ENCODE measurements around the gene PHF23.

The PHF23 gene

GRCh38 chr17:7262192-7262934 lies 23.1 kb upstream of the PHF23 start, which contains the start of gene CLDN7:
CLDN7 (minus strand) TSS chr17:7262478; CDS start chr17:7262043, 435 bp downstream.
- Mint-ChIP-seq H3K27me3 (ENCODE audit: low read depth) (peaks cover 31% of the 10 kb centered on the region), H3K27ac (peak within 1 kb of the TSS; percentile 55), H3K4me1 (ENCODE audit: low read depth) (peaks cover 17% of the 10 kb centered on the region), H3K9me3 (no peaks in the 10 kb centered on the region), H3K4me3 (peak within 1 kb of the TSS; percentile 61), H3K36me3 (ENCODE audit: low read depth) (peaks cover 11% of the 10 kb centered on the region)

- Mint-ChIP-seq H3K27me3 (ENCODE audit: low read depth) (peaks cover 27% of the 10 kb centered on the region), H3K9me3 (no peaks in the 10 kb centered on the region), H3K27ac (no peak overlapping the region), H3K4me3 (peak overlapping the region; percentile 58), H3K36me3 (ENCODE audit: low read depth) (peaks cover 14% of the 10 kb centered on the region), H3K4me1 (ENCODE audit: low read depth) (peaks cover 17% of the 10 kb centered on the region)
Measured at GRCh38 chr17:7261379-7262191, 22.3 kb upstream of the PHF23 start.

- Mint-ChIP-seq H3K9me3 (no peaks in the 10 kb centered on the region), H3K36me3 (ENCODE audit: low read depth) (peaks cover 20% of the 10 kb centered on the region), H3K27me3 (ENCODE audit: low read depth) (peaks cover 27% of the 10 kb centered on the region), H3K4me1 (ENCODE audit: low read depth) (peaks cover 19% of the 10 kb centered on the region), H3K4me3 (no peak overlapping the region), H3K27ac (no peak overlapping the region)
Measured at GRCh38 chr17:7260651-7261378, 21.6 kb upstream of the PHF23 start.

- H3K27ac Mint-ChIP-seq = no peak overlapping the region
- peaks cover 27% of the 10 kb centered on the region for H3K27me3 Mint-ChIP-seq (ENCODE audit: low read depth)
- no peaks in the 10 kb centered on the region for H3K9me3 Mint-ChIP-seq
- H3K4me3 Mint-ChIP-seq = no peak overlapping the region
- peaks cover 20% of the 10 kb centered on the region for H3K36me3 Mint-ChIP-seq (ENCODE audit: low read depth)
- peaks cover 19% of the 10 kb centered on the region for H3K4me1 Mint-ChIP-seq (ENCODE audit: low read depth)
Measured at GRCh38 chr17:7260151-7260550, 20.9 kb upstream of the PHF23 start.

- Mint-ChIP-seq H3K4me1 (ENCODE audit: low read depth) (peaks cover 19% of the 10 kb centered on the region), H3K27me3 (ENCODE audit: low read depth) (peaks cover 25% of the 10 kb centered on the region), H3K9me3 (no peaks in the 10 kb centered on the region), H3K36me3 (ENCODE audit: low read depth) (peaks cover 24% of the 10 kb centered on the region), H3K27ac (no peak overlapping the region), H3K4me3 (no peak overlapping the region)
Measured at GRCh38 chr17:7259555-7259889, 20.3 kb upstream of the PHF23 start.

- H3K27me3 Mint-ChIP-seq (ENCODE audit: low read depth) = peaks cover 19% of the 10 kb centered on the region
- H3K36me3 Mint-ChIP-seq (ENCODE audit: low read depth) = peaks cover 26% of the 10 kb centered on the region
- no peaks in the 10 kb centered on the region for H3K9me3 Mint-ChIP-seq
- H3K4me1 Mint-ChIP-seq (ENCODE audit: low read depth) = peaks cover 18% of the 10 kb centered on the region
- H3K4me3 Mint-ChIP-seq = no peak overlapping the region
- H3K27ac Mint-ChIP-seq = no peak overlapping the region
Measured at GRCh38 chr17:7258731-7259554, 19.7 kb upstream of the PHF23 start.

- Mint-ChIP-seq H3K4me1 (ENCODE audit: low read depth) (peaks cover 16% of the 10 kb centered on the region), H3K27ac (no peak overlapping the region), H3K9me3 (no peaks in the 10 kb centered on the region), H3K27me3 (ENCODE audit: low read depth) (peaks cover 3% of the 10 kb centered on the region), H3K4me3 (no peak overlapping the region), H3K36me3 (ENCODE audit: low read depth) (peaks cover 34% of the 10 kb centered on the region)
Measured at GRCh38 chr17:7256766-7257456, 17.7 kb upstream of the PHF23 start.

- peak overlapping the region; percentile 31 for H3K27ac Mint-ChIP-seq
- H3K27me3 Mint-ChIP-seq (ENCODE audit: low read depth) = no peaks in the 10 kb centered on the region
- H3K4me3 Mint-ChIP-seq = peak overlapping the region; percentile 12
- H3K4me1 Mint-ChIP-seq (ENCODE audit: low read depth) = peaks cover 22% of the 10 kb centered on the region
- peaks cover 34% of the 10 kb centered on the region for H3K36me3 Mint-ChIP-seq (ENCODE audit: low read depth)
- H3K9me3 Mint-ChIP-seq = no peaks in the 10 kb centered on the region
Measured at GRCh38 chr17:7254511-7254910, 15.3 kb upstream of the PHF23 start.

GRCh38 chr17:7253082-7253481 lies 13.8 kb upstream of the PHF23 start:
- H3K27ac Mint-ChIP-seq = peak overlapping the region; percentile 98
- no peaks in the 10 kb centered on the region for H3K27me3 Mint-ChIP-seq (ENCODE audit: low read depth)
- peaks cover 27% of the 10 kb centered on the region for H3K36me3 Mint-ChIP-seq (ENCODE audit: low read depth)
- peaks cover 27% of the 10 kb centered on the region for H3K4me1 Mint-ChIP-seq (ENCODE audit: low read depth)
- H3K4me3 Mint-ChIP-seq = peak overlapping the region; percentile 93
- H3K9me3 Mint-ChIP-seq = no peaks in the 10 kb centered on the region

GRCh38 chr17:7252176-7253043 lies 13.2 kb upstream of the PHF23 start, which contains the start of gene ELP5:
ELP5 (plus strand) TSS chr17:7252215; CDS start chr17:7252551, 336 bp downstream.
- peak within 1 kb of the TSS; percentile 96 for H3K4me3 Mint-ChIP-seq
- no peaks in the 10 kb centered on the region for H3K27me3 Mint-ChIP-seq (ENCODE audit: low read depth)
- H3K9me3 Mint-ChIP-seq = no peaks in the 10 kb centered on the region
- H3K27ac Mint-ChIP-seq = peak within 1 kb of the TSS; percentile 98
- peaks cover 27% of the 10 kb centered on the region for H3K36me3 Mint-ChIP-seq (ENCODE audit: low read depth)
- H3K4me1 Mint-ChIP-seq (ENCODE audit: low read depth) = peaks cover 27% of the 10 kb centered on the region

GRCh38 chr17:7251661-7252175 lies 12.5 kb upstream of the PHF23 start, which contains the start of gene CTDNEP1:
CTDNEP1 (minus strand) TSS chr17:7251734; CDS start chr17:7251296, 438 bp downstream.
- Mint-ChIP-seq H3K4me3 (peak within 1 kb of the TSS; percentile 96), H3K27ac (peak within 1 kb of the TSS; percentile 98), H3K4me1 (ENCODE audit: low read depth) (peaks cover 29% of the 10 kb centered on the region), H3K36me3 (ENCODE audit: low read depth) (peaks cover 31% of the 10 kb centered on the region), H3K9me3 (no peaks in the 10 kb centered on the region), H3K27me3 (ENCODE audit: low read depth) (no peaks in the 10 kb centered on the region)
